H9 (cell line): ENCODE data around the gene PRR11. TPM values are rescaled to one million over a fixed set of nuclear protein-coding genes. Genes with fewer than 3 reads are reported as not detected.

Experiments
- DNase-seq: peaks from one replicate; pipeline ENCODE4 v3.0.0-alpha.2; 2017
- H2AFZ ChIP-seq: one replicate; pipeline ENCODE4 v1.6.1; 2013; ENCODE audit warnings: mild to moderate bottlenecking, low read length, control low read depth, moderate library complexity
- H2AK5ac ChIP-seq: 2 replicates; pipeline ENCODE4 v1.6.1; 2013; ENCODE audit warnings: low read length, control low read depth, mixed read lengths; ENCODE audit not compliant: insufficient read length
- H2BK120ac ChIP-seq: one replicate; pipeline ENCODE4 v1.6.1; 2013; ENCODE audit warnings: low read depth, mild to moderate bottlenecking, low read length, control low read depth, inconsistent platforms; ENCODE audit not compliant: poor library complexity, severe bottlenecking
- H2BK12ac ChIP-seq: 2 replicates; pipeline ENCODE4 v1.6.1; 2013; ENCODE audit warnings: low read length, control low read depth, mixed read lengths, low read depth; ENCODE audit not compliant: insufficient read length
- H2BK15ac ChIP-seq: 2 replicates; pipeline ENCODE4 v1.6.1; 2013; ENCODE audit warnings: low read depth, low read length, control low read depth
- H2BK20ac ChIP-seq: one replicate; pipeline ENCODE4 v1.6.1; 2013; ENCODE audit warnings: low read depth, mild to moderate bottlenecking, low read length, control low read depth, inconsistent platforms; ENCODE audit not compliant: poor library complexity, severe bottlenecking
- H2BK5ac ChIP-seq: 2 replicates; pipeline ENCODE4 v1.6.1; 2013; ENCODE audit warnings: low read length, control low read depth, mixed read lengths; ENCODE audit not compliant: insufficient read length
- H3K14ac ChIP-seq: 2 replicates; pipeline ENCODE4 v1.6.1; 2013; ENCODE audit warnings: low read length, control low read depth; ENCODE audit not compliant: insufficient read depth
- H3K18ac ChIP-seq: 2 replicates; pipeline ENCODE4 v1.6.1; 2013; ENCODE audit warnings: low read depth, mild to moderate bottlenecking, mixed read lengths, low read length, control low read depth; ENCODE audit not compliant: insufficient read length
- H3K23ac ChIP-seq: 2 replicates; pipeline ENCODE4 v1.6.1; 2013; ENCODE audit warnings: low read length, control low read depth, mixed read lengths, low read depth; ENCODE audit not compliant: insufficient read length
- H3K23me2 ChIP-seq: 2 replicates; pipeline ENCODE4 v1.6.1; 2013; ENCODE audit warnings: low read depth, mild to moderate bottlenecking, mixed read lengths, low read length, control low read depth; ENCODE audit not compliant: insufficient read length, poor library complexity, severe bottlenecking
- H3K27ac ChIP-seq: 2 replicates; pipeline ENCODE4 v1.5.1; 2013; ENCODE audit warnings: low read length, control low read depth, mixed read lengths, low read depth; ENCODE audit not compliant: insufficient read length
- H3K27me3 ChIP-seq: 2 replicates; pipeline ENCODE4 v1.6.1; 2013; ENCODE audit warnings: low read length, control low read depth, inconsistent platforms; ENCODE audit not compliant: insufficient read depth
- H3K4ac ChIP-seq: 2 replicates; pipeline ENCODE4 v1.6.1; 2013; ENCODE audit warnings: low read depth, mild to moderate bottlenecking, control low read depth, inconsistent platforms, low read length, moderate library complexity
- H3K4me1 ChIP-seq: 2 replicates; pipeline ENCODE4 v1.6.1; 2013; ENCODE audit warnings: low read length, control low read depth, inconsistent platforms; ENCODE audit not compliant: insufficient read depth
- H3K4me2 ChIP-seq: 2 replicates; pipeline ENCODE4 v1.6.1; 2013; ENCODE audit warnings: low read length, control low read depth, mixed read lengths; ENCODE audit not compliant: insufficient read length, insufficient read depth
- H3K56ac ChIP-seq: 2 replicates; pipeline ENCODE4 v1.6.1; 2013; ENCODE audit warnings: low read depth, mild to moderate bottlenecking, mixed read lengths, low read length, control low read depth; ENCODE audit not compliant: insufficient read length
- H3K79me1 ChIP-seq: 2 replicates; pipeline ENCODE4 v1.6.1; 2013; ENCODE audit warnings: low read depth, mild to moderate bottlenecking, moderate library complexity, low read length, control low read depth, inconsistent platforms; ENCODE audit not compliant: insufficient read depth, poor library complexity, severe bottlenecking
- H3K79me2 ChIP-seq: 2 replicates; pipeline ENCODE4 v1.6.1; 2013; ENCODE audit warnings: low read length, control low read depth, inconsistent platforms; ENCODE audit not compliant: insufficient read depth
- H3K9ac ChIP-seq: 2 replicates; pipeline ENCODE4 v1.6.1; 2013; ENCODE audit warnings: low read length, control low read depth, mixed read lengths; ENCODE audit not compliant: insufficient read length; ENCODE audit errors: extremely low read depth
- H3K9me3 ChIP-seq: one replicate; pipeline ENCODE4 v1.6.1; 2013; ENCODE audit warnings: low read depth, low read length, inconsistent platforms; ENCODE audit not compliant: control insufficient read depth
- H3T11ph ChIP-seq: one replicate; pipeline ENCODE4 v1.6.1; 2013; ENCODE audit warnings: mild to moderate bottlenecking, low read length, control low read depth, inconsistent platforms
- H4K20me1 ChIP-seq: one replicate; pipeline ENCODE4 v1.6.1; 2013; ENCODE audit not compliant: control insufficient read depth, insufficient read length, insufficient read depth
- H4K5ac ChIP-seq: 2 replicates; pipeline ENCODE4 v1.6.1; 2013; ENCODE audit warnings: low read depth, mild to moderate bottlenecking, mixed read lengths, low read length, control low read depth; ENCODE audit not compliant: insufficient read length
- H4K8ac ChIP-seq: replicated peaks from 2 replicates; pipeline ENCODE4 v1.6.1; 2013; ENCODE audit warnings: low read length, control low read depth, mixed read lengths, low read depth; ENCODE audit not compliant: insufficient read length
- H4K91ac ChIP-seq: 2 replicates; pipeline ENCODE4 v1.6.1; 2013; ENCODE audit warnings: low read depth, mild to moderate bottlenecking, moderate library complexity, mixed read lengths, low read length, control low read depth; ENCODE audit not compliant: insufficient read length
- H3K27ac Mint-ChIP-seq, 3 experiments: 2 replicates in 2 of 3; 3 replicates in 1 of 3; pipeline ENCODE4 v1.8.0; 2020 to 2021; ENCODE audit warnings: mixed read lengths in 3 of 3, mild to moderate bottlenecking in 1 of 3, moderate library complexity in 1 of 3
- H3K27me3 Mint-ChIP-seq: 2 replicates; pipeline ENCODE4 v1.8.0; 2021; ENCODE audit warnings: low read depth, mild to moderate bottlenecking, moderate library complexity, mixed read lengths
- H3K36me3 Mint-ChIP-seq, 3 experiments: 2 replicates in 2 of 3; 3 replicates in 1 of 3; pipeline ENCODE4 v1.8.0; 2020 to 2021; ENCODE audit warnings: low read depth in 3 of 3, mixed read lengths in 3 of 3; ENCODE audit not compliant: insufficient read depth in 1 of 3
- H3K4me1 Mint-ChIP-seq, 2 experiments: 2 replicates each; pipeline ENCODE4 v1.8.0; 2020; ENCODE audit warnings: mixed read lengths in 2 of 2
- H3K4me3 Mint-ChIP-seq, 2 experiments: 2 replicates in 1 of 2; 3 replicates in 1 of 2; pipeline ENCODE4 v1.8.0; 2020 to 2021; ENCODE audit warnings: mild to moderate bottlenecking in 2 of 2, mixed read lengths in 2 of 2, moderate library complexity in 1 of 2
- H3K9me3 Mint-ChIP-seq, 2 experiments: 2 replicates in 1 of 2; 3 replicates in 1 of 2; pipeline ENCODE4 v1.8.0; 2020; ENCODE audit warnings: mild to moderate bottlenecking in 2 of 2, mixed read lengths in 2 of 2, moderate library complexity in 1 of 2
- WGBS: extraction: QIAGEN DNeasy Blood & Tissue Kit; methylation state at CpG from one replicate; pipeline ENCODE4 v1.1.7; 2013; ENCODE audit warnings: missing lambda C conversion rate, low lambda C conversion rate, mixed read lengths; ENCODE audit not compliant: insufficient read length; ENCODE audit errors: extremely low coverage; 5-methylcytosine and 5-hydroxymethylcytosine counted together
- total RNA-seq: library from RNA; stranded (reverse); gene quantifications from 2 replicates; pipeline ENCODE4 v1.2.1, GENCODE V29; 2021
- TF ChIP-seq, protein P1 (sequence below): fragments of 200-600 bp; sonication (generic); conservative IDR thresholded peaks from 3 replicates; pipeline ENCODE4 v1.8.0; 2021; ENCODE audit warnings: antibody characterized with exemption, mild to moderate bottlenecking

PRR11 gene
- total RNA-seq, 1 experiment from 2014 or later: 70.7 TPM

DNA sequence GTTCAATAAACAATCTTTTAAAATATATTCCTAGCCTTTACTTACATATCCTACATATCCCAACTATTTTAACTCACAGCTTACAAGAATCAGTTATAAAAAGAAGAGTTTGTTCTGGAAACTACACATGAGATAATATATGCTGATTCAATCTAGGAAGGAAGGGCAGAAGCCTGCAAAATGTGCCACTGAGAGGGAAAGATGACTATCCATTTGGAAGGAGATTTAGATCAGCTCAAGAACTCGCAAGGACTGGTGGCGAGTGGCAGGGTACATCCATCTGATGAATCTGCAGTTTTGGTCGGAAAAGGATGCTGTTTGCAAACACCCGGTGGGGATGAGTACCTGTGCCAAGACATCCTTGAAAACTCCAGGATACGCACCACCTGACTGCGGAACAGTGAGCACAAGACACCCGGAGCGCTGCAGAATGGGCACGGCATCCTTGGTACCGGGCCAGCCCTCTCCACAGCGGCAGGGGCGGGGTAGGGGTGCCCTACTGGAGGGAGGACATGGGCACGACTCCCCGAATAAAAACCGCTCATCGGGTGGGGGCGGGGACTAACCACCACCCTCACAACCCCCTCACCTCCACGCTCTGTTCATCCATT, 49.6 kb upstream of the PRR11 start:
- Histone ChIP-seq H3K9me3 (no peaks in the 10 kb centered on the region), H2BK20ac (no peak overlapping the region), H4K5ac (no peak overlapping the region), H3K23ac (no peak overlapping the region), H3K4ac (no peak overlapping the region), H3K9ac (peak overlapping the region; percentile 69), H2BK15ac (no peak overlapping the region), H2AK5ac (no peak overlapping the region), H2AFZ (no peak overlapping the region), H3K4me1 (no peaks in the 10 kb centered on the region), H3K79me2 (peaks cover 6% of the 10 kb centered on the region; the same call in 1 of the 2 replicates), H3K14ac (peak overlapping the region; percentile 25), H3K27ac (no peak overlapping the region), H2BK5ac (no peak overlapping the region), H3K79me1 (no peaks in the 10 kb centered on the region), H2BK120ac (no peak overlapping the region), H3K18ac (peak overlapping the region; percentile 11), H3K4me2 (peak overlapping the region; percentile 87), H3K23me2 (peaks cover 4% of the 10 kb centered on the region), H4K20me1 (no peaks in the 10 kb centered on the region), H2BK12ac (no peak overlapping the region), H4K8ac (no peak overlapping the region), H3K27me3 (no peaks in the 10 kb centered on the region), H4K91ac (no peak overlapping the region), H3K56ac (no peak overlapping the region), H3T11ph (no peak overlapping the region)
- Mint-ChIP-seq H3K36me3 (peaks cover 18 to 30% (median 29%) of the 10 kb centered on the region in 3 experiments), H3K4me3 (peak overlapping the region; percentile 98 to 99), H3K27ac (peak overlapping the region; percentile 90 to 96 (median 95); a peak in 6 of 7 replicates), H3K27me3 (no peaks in the 10 kb centered on the region), H3K4me1 (peaks cover 9 to 12% of the 10 kb centered on the region in 2 experiments), H3K9me3 (no peaks in the 10 kb centered on the region)
- no CpG with 5 or more reads among the region's 18 CpGs for WGBS
- DNase-seq: no peak
- TF ChIP-seq, protein P1, sequence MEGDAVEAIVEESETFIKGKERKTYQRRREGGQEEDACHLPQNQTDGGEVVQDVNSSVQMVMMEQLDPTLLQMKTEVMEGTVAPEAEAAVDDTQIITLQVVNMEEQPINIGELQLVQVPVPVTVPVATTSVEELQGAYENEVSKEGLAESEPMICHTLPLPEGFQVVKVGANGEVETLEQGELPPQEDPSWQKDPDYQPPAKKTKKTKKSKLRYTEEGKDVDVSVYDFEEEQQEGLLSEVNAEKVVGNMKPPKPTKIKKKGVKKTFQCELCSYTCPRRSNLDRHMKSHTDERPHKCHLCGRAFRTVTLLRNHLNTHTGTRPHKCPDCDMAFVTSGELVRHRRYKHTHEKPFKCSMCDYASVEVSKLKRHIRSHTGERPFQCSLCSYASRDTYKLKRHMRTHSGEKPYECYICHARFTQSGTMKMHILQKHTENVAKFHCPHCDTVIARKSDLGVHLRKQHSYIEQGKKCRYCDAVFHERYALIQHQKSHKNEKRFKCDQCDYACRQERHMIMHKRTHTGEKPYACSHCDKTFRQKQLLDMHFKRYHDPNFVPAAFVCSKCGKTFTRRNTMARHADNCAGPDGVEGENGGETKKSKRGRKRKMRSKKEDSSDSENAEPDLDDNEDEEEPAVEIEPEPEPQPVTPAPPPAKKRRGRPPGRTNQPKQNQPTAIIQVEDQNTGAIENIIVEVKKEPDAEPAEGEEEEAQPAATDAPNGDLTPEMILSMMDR: no peak
